COLO668 (cell line): Measurements from ENCODE around the gene RFX2.
"Not testable (repeated sequence)": the region's sequence is repeated elsewhere in the genome, so short reads cannot be mapped to it uniquely, and the experiment has no call there.

Source experiments
- DNase-seq: peaks from one replicate; lab custom pipeline; 2025; ENCODE audit not compliant: unreplicated experiment; lab: John Stamatoyannopoulos, UW

RFX2 gene

DNA sequence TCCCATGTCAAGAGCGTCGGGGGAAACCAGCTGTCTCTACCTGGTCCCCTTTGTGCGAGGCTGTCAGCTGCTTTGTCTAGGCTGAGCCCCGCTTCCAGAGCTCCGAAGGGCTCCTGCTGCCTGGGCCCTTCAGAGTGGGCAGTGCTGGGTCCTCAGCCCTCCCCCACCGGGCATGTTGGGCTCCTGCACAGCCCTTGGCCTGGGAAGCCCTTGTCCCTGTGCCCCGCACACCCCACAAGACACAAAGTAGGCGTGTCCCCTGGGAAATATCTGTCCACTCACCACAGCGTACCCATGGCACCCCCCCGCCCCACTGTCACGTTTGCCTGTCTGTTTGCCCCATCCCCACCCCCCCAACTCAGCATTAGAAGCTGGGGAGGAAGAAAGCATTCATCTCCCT, 92.7 kb downstream of the RFX2 start:
- DNase-seq, result no peak

DNA sequence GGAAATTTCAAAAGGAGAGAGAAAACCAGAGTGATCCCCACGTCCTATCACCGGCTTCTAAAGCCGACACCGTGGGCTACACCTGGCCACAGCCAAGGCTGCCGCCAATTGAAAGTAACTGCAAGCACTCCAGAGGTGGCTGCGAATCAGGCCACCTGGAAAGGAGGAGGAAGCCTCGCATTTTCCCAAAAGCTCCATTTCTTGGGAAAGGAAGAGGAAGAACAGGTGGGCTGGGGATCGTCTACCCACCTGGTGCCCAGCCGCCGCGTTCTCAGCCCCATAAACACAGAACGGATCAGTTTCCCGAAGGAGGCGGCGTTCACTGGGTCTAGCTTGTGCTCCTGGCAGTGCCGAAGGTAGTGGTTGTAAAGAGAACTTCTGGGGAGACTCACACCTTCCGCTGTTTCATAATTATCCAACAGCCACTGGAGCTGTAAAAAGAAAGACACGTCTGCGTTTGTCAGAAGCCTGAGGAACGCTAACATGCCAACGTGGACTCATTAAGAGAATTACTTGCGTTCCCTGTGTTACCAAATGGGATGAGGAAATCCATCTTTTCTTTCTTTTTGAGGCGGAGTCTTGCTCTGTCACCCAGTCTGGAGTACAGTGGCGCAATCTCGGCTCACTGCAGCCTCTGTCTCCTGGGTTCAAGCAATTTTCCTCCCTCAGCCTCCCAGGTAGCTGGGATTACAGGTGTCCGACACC, 94.3 kb downstream of the RFX2 start:
- no peak for DNase-seq

DNA sequence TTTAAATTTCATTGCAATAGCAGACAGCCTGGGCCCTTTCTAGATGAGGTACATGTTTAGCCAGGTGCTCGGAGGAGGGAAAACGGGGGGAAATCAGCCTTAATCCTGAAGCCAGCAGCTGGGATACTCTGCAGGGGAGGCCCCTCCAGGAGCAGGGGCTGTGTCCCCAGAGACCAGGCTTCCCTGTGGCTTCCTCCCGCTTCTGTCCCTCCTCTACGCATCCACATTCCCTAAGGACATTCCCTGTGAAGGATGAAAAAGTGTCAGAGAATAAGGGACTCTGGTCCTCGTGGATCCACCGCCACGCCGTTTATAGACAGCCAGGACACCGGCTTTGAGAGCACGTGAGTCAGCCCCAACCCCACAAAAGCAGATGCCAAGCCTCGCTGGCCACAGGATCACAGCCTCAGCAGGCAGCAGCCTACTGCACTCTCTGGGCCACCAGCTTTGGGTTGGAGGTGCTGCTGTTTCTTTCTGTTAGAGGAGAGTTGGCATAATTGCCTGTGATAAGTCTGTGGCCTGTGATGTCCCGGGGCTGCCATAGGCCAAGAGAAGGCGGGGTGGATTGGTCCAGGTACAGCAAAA, 95.7 kb downstream of the RFX2 start:
- DNase-seq, result no peak

DNA sequence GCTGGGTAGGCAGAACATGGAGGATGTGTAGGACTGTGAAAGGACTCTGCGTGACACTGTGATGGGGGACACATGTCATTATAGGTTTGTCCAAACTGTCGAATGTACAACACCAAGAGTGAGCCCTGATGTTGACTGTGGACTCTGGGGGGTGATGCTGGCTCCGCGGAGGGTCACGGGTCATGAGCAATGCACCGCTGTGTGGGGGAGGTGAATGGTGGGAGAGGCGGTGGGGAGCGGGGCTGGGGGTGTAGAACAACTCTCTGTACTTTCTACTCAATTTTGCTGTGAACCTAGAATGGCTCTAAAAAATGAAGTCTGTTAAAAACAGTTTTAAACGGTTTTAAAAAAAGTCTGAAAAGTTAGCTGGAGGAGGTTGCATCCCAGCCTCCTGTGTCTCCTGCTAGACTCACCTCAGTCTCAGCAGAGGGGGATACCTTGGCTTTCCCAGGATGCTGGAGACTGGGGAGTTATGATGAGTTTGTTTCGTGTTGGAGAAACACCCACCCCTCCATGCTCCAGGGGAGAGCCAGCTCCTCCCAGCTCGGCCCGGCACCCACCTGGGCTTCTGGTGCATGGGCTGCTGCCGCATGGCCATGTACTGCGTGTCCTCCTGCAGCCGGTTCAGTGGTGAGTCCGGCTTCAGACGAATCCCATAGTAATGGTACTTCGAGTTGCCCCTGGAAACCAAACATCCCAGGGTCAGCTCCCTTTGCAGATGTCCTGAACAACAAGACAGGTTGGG, 97.7 kb downstream of the RFX2 start:
- DNase-seq, result no peak

DNA sequence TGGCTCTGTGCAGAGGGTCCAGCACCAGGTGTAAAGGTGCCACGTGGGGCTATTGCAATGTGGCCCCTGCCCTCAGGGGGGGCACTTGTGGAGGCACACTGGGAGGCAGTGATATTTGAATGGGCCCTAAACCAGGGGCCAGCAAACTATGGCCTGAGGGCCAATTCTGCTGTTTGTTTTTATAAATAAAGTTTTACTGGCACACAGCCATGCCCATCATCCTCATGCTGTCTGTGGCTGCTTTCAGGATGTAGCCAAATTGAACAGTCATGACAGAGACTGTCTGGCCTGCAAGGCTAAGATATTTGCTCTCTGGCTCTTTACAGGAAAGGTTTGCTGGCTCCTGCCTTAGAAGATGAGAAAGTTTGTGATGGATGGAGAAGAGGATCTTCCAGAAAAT, 98.5 kb downstream of the RFX2 start:
- no peak for DNase-seq

DNA sequence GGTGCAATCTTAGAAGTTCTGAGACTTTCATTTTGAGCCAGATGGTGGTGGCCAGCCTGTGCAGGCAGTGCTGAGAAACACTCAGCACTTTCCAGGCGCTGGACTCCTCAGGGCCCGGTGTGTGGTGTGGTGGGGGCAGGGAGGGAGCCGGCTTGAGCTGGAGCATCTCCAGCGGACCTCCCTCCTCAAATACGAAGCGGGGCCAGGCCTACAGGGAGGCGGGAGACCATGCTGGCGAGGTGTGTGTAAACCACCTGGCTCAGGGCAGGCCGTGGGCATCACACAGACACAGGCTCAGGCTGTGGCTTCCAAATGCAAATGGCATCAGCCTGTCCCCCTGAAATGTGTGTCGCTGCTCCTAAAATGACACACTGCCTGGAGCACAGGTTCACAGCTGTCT, 99.1 kb downstream of the RFX2 start:
- no peak for DNase-seq

DNA sequence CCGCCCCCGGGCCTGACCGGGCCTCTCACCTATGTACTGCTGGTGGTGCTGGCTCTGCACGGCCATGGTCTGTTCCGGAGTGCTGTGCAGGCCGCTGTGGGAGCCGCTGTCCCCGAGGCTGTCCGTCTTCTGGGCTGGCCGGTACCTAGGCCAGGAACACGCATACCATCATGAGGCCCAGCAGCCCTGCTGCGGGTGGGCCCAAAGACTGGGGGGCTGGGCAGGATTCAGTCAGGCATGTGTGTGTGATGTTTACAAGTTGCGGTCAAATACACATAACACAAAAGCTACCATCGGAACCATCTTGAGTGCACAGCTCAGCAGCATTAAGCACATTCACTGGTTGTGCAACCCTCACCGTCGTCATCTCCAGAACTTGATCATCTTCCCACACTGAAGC, 100.2 kb downstream of the RFX2 start:
- no peak for DNase-seq

DNA sequence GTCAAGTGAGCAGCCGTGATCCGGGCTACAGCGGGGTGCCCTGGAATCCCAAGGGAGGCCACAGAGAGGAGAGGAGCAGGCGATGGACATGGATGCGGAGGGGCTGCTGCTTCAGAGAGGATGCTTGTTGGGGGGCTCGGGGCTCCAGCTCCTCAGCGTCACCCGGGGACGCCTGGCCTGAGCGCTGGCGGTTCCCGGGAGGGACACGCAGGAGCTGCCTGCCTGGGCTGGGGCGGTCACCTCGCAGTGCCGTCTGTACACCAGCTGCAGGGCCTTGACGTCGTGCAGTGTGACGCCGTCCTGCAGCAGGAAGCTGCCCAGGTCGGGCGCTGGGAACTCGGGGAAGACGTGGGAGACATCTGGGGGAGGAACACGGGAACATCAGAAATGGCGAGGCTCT, 102.4 kb downstream of the RFX2 start:
- no peak for DNase-seq

DNA sequence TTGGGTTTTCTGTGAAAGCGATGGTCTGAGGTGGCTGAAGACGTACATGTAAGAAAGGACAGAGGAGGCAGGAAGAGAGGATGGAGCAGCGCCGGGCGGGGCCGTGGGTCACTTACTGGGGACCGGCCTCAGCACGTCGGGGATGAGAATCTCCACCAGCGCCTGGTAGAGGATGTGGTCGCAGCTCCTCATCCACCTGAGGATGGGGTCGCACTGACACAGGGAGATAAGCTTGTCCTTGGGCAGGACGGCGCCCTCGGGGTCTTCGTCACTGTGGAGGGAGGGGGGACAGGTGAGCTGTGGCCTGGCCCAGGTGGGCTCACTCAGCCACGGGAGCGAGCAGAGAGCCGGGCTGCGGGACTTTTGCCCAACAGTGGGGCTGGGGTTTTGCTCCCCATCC, 103.4 kb downstream of the RFX2 start:
- DNase-seq, result no peak

DNA sequence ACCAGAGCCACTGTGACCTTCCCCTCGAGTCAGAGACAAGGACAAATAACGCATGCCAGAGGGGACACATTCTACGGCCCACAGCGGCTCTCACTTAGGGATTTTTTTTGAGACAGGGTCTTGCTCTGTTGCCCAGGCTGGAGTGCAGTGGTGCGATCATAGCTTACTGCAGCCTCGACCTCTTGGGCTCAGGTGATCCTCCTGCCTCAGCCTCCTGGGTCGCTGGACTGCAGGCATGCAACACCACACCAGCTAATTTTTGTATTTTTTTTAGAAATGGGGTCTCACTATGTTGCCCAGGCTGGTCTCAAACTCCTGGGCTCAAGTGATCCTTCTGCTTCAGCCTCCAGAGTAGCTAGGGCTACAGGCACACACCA, 104.2 kb downstream of the RFX2 start:
- not testable (repeated sequence) for DNase-seq

DNA sequence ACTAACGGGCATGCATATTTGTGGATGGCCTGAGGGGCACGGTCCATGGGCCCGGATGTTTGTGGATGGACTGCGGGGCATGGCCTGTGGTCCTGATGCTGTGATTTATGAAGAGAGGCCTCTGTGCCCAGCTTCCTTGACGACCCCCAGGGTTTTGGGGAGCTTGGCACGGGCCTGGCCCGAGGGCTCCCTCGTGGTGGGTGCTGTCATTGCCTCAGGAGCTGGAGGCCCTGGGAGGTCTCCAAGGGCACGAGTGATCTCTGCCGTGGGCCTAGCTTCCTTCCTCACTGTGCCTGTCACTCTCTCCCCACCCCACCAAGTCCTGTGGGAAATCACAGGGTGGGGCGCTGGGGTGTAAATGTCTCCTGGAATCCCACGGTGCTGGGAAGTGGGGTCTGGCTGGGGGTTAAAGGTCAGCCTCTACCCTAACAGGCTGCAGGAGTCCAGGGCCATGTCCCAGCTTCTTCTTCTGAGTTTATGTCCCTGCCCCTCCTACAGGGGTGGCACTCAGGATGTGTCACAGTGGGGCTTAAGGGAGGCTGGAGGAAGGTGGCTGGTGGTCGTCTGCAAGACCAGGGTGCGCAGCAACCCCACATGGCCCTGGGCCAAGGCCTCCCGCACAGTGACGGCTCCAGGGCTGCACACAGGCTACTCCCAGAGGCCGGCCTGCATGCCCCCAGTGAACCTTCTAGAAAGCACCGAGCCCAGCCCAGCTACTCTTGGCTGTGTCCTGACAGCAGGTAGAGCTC, 104.8 kb downstream of the RFX2 start:
- DNase-seq, result no peak

DNA sequence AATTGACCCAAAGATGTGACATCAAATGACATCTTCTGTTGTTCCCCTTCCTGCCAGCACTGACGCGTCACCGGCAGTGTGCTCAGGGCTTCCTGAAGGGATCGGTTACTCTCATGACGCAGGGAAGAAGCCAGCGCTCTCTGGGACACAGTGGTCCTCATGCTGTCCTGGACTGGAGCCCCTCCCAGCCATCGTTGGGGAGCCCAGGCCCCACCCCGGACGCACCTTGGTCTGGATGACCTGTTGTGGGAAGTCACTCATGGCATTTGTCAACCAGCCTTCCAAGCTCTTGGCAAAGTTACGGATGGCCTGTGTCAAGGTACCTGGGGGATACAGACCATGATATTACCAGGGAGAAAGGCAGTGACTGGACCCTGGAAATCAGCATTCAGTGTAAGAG, 106.3 kb downstream of the RFX2 start:
- DNase-seq, result no peak

DNA sequence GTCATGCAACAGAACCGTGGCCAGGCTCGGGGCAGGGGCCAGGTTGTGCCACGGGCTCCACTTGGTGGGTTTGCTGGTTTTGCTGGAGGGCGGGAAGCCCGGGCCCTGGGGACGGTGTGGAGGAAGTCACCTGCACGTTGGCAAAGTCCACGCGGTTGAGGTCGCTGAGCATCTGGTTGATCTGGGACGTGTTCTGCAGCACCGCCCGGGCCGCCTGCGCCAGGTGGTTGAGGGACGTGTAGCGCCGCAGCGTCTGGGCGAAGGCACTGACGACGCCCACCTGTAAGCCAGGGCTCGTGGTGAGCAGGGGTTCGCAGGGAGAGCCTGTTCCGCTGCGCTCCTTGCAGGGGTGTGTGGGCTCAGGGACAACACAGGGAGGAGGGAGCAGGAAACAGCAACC, 107.7 kb downstream of the RFX2 start:
- no peak for DNase-seq

DNA sequence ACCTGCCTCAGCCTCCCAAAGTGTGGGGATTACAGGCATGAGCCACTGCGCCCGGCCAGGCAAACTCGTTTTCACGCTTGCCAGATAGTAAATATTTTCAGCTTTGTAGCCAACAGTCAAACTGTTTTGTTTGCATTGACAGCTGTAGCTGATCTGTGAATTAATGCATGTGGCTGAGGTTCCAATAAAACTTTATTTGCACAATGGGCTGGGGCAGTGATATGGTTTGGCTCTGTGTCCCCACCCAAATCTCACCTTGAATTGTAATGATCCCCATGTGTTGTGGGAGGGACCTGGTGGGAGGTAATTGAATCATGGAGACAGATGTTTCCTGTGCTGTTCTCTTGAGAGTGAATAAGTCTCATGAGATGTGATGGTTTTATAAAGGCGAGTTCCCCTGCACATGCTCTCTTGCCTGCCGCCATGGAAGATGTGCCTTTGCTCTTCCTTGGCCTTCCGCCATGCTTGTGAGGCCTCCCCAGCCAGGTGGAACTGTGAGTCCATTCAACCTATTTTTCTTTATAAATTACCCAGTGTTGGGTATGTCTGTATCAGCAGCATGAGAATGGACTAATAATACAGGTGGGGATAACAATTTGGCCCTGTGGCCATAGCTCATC, 110.0 kb downstream of the RFX2 start:
- no peak for DNase-seq

DNA sequence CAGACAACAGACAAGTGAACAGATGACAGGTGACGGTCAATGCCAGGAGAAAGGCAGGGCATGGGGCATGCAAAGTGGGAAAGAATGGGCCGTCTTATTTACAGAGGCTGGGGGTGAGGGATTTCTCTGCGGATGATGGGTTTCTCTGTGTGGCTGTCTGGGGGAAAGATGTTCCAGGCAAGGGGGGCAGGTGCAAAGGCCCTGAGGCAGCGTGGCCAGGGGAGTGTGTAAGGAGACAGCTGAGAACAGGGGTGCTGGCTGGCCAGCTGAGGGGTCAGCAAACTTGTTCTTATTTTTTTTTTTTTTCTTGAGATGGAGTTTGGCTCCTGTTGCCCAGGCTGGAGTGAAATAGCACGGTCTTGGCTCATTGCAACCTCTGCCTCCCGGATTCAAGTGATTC, 110.6 kb downstream of the RFX2 start:
- DNase-seq, result no peak

DNA sequence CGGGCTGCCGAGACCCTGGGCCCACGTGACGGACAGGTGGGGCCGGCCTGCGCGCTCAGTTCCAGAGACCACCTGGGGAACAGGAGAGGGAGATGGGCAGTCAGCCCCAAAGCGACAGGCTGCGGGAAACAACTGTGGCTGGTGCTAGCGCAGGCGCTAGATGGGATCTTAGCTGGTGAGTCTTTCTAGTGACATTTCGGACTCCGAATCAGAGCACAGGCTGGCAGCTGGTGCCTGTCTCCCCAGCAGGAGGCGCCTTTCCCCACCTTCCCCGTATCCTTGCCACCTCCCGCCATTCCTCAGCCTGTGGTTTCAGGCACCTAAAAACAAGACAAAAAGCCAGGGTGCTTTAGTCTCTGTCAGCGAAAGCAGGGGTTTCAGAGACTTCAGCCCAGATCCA, 112.9 kb downstream of the RFX2 start:
- no peak for DNase-seq

DNA sequence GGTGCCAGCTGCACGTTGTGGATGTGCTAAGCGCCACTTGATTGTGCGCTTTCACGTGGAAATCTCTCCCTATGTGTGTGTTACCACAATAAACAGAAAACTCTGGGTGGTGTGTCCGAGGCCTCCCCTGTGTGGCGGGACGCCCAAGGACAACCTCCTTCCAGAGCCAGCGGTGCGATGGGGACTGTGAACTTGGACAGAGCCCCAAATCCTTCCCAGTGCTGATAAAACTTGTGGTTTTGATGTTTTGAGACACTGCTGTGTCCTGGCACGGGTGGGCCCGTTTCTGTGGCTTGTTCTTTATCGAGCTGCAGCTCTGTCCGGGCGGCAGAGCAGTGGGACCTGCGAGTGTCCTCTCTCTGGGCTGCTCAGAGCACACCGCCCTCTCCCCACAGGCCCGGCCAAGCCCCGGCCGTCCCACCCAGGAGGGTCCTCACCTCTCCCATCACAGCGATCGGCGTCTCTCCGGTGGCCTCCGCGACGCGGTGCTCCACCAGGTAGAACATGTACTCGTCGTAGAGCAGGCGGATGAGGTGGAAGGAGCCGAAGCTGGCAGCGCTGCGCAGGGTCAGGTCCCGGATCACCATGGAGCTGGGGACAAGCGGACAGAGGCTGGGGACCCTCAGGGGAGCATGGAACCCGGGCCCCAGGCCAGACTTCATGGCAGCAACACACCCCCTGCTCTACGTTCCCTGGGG, 113.5 kb downstream of the RFX2 start:
- DNase-seq, result no peak

DNA sequence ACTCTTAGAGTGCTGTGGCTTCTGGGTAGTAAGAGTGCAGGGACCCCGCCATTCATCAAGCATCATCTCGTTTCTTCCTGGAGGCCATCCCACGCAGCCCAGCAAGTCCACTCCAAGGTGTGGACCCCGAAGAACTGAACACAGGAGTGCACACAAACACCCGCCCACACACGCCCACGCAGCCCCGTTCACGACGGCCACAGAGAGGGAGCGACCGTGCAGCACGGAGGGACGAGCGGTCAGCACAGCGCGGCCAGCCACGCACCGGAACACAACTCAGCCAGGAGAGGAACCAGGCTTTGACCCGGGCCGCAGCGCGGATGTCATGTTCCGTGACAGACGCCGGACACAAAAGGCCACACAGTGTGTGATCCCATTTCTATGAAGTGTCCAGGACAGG, 114.2 kb downstream of the RFX2 start:
- DNase-seq, result no peak

DNA sequence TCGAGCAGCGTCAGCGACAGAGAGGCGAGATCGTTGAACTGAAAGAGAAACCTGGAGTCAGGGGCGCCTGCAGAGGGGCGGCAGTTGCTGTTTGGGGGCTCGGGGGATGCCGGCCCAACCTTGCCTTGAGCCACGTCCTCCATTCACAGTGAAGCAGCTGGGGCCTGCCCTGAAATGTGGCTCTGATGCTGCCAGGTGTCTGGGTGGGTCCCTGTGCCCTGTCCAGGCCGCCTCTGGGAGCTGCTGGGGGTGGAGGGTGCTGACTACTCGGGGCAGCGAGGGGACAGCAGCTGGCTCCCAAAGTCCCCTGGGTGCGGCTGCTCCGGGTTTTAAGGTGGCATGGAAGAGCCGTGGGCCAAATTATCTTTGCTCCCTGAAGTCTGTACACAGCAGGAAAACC, 114.7 kb downstream of the RFX2 start:
- no peak for DNase-seq

DNA sequence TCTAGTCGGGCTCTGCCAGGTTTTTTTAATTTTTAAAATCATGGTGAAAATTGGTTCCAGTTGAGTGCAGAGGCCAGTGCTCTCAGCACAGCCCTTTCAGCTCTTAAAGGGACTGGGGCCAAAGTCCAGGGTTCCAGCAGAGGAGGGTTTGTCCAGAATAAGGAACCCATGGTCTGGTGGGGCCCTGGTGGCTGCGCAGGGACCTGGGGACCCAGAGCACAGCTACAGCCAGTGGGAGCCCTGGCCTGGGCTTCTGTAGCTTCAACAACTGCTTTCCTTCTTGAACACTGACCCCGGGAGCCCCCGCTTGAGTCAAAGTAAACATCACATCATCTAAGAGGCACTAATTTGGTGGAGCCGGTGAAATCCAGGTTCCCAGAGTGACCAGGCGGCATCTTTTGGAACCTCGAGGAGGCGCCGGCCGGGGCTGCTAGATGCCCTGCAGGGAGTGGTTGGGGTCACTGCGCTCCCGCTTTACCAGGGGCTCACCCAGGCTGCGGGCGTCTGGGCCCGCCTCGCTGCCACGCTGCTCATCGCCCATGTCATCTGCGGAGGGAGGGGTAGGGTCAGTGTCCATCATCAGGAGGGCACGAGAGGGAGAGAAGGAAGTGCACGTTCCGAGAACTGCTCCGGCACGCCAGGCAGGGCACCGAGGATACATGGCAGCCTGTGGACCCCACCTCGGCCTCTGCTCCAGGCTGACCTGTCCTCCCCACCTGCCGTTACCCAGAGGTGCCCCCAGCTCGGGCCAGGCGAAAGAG, 115.7 kb downstream of the RFX2 start:
- no peak for DNase-seq
